HG02981 (cell line): Measurements from ENCODE around the gene C5orf63.
A peak's percentile ranks its signal among the peaks of the same experiment; 100 is the strongest.
"Not testable (repeated sequence)": the region's sequence is repeated elsewhere in the genome, so short reads cannot be mapped to it uniquely, and the experiment has no call there.

Experiments
- ATAC-seq: cut with Tn5 transposase; IDR thresholded peaks from one replicate; pipeline ENCODE4 v1.9.1; 2021; ENCODE audit warnings: mild to moderate bottlenecking, moderate library complexity; ENCODE audit not compliant: unreplicated experiment

C5orf63 gene

DNA sequence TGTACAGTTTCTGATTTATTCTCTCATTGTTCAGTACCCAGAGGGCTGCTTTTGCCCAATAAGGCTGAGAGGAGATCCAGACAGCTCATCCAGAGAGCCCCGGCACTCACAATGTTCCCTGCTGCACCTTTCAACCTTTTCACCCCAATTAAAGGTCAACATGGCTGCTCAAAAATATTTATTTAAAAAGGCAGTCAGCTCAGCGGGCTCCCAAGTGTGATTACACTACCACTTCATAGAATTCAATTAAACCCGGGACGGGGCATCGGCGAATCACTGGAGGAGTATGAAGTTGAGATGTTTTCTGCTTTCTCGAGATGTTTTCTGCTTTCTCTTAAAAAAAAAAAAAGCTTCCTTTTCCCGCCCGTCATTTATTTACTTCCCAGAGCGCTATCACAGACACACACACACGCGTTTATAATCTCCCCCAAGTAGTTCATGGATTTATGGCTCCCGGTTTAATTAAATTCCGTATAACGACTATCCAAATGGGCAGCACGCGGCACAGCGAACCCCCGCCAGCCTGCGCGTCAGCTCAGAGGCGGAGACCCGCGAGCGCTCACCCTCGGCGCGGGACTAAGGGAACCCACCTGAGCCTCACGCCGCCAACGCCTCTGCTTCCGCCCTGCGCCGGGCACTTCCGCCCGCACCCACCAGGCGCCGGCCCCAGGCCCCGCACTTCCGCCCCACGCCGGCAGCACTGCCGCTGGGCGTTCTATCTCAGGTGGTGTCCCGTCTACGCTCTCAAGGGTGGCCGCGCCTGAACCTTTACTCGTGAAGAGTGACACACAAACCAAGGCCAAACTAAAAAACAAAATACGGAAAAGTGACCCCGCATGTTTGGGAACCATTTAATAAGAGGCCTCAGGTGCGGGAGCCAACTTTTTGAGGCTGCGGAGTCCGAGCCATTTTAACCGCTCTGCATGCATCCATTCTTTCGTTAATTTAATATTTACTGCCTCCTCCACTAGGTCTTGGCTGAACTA lies at the start of gene C5orf63:
Gene C5orf63, minus strand, starts transcription at position 642 of the 986 bp plus-strand sequence. CDS start 14,507 bp downstream, outside the sequence.
- ATAC-seq, result peak; percentile 99

DNA sequence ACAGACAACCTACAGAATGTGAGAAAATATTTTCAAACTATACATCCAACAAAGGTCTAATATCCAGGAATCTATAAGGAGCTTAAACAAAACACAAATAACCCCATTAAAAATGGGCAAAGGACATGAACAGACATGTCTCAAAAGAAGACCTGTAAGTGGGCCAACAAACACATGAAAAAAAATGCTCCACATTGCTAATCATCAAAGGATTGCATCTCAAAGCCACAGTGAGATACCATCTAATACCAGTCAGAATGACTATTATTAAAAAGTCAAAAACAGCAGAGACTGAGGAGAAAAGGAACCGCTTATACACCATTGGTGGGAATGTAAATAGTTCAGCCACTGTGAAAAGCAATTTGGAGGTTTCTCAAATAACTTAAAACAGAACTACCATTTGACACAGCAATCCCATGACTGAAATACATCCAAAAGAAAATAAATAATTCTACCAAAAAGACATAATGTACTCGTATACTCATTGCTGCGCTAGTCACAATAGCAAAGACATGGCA lies 39.1 kb upstream of the C5orf63 start:
- no peak for ATAC-seq

DNA sequence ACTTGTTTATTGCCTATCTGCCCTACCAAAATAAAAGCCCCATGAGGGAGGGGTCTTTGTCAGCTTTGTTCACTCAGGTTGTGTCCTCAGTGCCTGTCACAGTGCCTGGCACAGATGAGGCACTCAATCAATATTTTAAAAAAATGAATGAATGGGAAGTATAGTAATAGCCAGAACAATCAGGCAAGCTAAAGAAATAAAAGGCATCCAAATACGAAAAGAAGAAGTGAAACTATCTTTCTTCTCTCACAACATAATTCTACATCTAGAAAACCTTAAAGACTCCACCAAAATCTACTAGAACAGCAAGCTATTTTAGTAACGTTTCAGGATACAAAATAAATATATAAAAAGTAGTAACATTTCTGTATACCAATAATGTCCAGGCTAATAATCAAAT lies 37.8 kb upstream of the C5orf63 start:
- no peak for ATAC-seq

DNA sequence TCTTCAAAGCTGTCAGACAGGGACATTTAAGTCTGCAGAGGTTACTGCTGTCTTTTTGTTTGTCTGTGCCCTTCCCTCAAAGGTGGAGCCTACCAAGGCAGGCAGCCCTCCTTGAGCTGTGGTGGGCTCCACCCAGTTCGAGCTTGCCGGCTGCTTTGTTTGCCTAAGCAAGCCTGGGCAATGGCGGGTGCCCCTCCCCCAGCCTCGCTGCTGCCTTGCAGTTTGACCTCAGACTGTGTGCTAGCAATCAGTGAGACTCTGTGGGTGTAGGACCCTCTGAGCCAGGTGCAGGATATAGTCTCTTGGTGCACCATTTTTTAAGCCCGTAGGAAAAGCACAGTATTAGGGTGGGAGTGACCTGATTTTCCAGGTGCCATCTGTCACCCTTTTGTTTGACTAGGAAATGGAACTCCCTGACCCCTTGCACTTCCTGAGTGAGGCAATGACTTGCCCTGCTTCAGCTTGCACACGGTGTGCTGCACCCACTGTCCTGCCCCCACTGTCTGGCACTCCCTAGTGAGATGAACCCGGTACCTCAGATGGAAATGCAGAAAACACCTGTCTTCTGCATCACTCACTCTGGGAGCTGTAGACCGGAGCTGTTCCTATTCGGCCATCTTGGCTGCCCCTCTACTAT lies 35.4 kb upstream of the C5orf63 start:
- not testable (repeated sequence) for ATAC-seq

DNA sequence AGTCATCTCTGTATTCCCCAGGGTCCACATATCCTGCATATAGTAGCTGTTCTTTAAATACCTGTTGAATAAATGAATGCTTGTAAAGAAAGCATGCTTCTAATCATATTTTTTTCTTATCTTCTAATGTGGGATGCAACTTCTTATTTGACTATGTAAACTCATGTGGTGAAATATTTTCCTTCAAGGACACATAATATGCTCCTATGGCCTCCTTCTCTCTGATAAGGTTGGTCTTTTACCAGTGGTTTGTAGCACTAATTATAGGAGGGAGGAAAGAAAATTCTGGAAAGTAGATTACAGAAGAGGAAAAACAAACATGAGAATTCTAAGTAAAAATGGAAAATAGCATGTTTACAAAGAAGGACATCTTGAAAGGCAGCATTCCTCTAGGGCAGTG lies 28.6 kb upstream of the C5orf63 start:
- no peak for ATAC-seq

DNA sequence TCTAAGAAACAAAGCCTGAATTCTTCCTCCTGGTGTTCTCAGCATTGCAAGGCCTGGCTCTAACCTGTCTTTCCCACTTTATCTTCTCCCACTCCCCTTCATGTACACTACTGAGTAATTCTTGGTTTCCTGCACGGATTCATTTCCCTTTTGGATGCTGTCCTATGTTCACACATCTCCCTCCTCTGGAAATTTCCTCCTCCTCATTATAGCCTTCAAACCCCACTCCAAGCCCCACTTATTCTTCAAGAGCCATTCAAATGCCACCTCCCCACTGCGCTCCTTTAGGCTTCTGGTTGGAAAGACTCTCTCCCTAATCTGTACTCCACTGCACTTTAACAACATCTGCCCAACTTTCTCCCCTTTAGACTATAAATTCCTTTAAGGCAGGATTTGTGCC lies 28.2 kb upstream of the C5orf63 start:
- ATAC-seq, result no peak

DNA sequence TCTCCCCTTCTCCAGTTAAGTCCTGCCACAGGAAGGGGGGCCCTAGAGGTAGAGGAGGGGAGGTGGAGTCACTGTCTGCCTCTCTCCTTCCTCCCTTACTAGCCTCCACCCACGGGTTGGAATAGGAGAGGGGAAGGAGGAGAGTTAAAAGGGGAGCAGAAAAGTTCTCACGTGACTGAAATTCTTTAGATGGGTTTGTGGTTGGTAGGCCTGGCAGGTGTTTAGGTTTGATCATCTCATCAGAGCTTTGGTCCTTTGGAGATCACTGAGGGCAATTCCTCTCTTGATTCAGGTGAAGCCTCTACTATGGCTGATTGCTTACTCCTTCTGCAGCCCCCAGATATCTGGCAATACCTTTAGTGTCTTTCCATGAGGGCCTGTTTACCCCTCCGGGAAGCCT lies 24.9 kb upstream of the C5orf63 start:
- no peak for ATAC-seq

DNA sequence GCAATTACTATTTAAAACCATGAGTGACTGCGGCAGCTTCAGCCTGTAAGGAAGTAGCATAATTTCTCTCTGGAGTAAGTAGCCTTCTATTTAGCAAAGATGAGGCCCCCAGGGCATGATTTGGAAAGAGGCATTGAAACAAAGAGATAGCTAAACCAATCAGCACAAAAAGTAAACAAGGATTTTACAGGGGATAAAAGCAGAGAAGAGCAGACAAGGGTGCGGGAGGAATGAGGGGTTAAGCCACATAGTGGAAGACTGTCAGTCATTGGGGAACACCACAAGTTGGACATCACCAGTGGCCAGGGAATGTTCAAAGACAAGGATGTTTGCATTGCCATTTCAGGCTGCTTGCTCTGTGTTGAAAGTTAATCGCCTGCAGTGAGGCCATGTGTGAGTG lies 24.0 kb upstream of the C5orf63 start:
- ATAC-seq, result no peak

DNA sequence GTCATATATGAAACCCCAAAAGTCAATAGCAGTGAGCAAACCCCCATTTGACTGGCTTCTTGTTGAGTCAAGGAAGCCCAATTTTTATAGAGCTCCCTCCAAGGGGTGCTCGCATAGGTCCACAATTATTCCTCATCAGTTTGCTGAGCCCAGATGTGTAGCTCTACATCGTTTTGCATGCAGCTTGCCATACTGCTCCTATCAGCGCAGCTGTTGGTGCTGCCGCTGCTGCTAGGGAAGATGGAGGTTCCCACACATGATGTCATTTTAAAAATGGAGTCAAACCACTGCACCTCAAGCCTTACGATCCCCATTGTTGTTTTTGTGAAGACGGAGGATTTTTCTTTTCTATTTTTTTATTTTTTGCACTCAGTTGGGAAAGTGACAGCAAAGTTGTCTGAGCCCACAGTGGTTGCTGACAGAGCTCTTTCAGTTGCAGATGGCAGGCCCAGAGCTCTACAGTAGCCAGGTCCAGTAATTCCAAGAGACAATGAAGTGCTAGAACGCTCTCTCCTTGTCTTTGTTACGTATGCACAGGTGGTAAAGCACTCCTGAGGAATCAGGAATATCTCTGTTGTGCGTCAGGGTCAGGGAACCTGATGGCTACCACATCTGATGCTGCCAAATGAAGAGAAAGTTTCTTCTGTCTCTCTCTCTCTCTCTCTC lies 23.2 kb upstream of the C5orf63 start:
- ATAC-seq, result no peak

DNA sequence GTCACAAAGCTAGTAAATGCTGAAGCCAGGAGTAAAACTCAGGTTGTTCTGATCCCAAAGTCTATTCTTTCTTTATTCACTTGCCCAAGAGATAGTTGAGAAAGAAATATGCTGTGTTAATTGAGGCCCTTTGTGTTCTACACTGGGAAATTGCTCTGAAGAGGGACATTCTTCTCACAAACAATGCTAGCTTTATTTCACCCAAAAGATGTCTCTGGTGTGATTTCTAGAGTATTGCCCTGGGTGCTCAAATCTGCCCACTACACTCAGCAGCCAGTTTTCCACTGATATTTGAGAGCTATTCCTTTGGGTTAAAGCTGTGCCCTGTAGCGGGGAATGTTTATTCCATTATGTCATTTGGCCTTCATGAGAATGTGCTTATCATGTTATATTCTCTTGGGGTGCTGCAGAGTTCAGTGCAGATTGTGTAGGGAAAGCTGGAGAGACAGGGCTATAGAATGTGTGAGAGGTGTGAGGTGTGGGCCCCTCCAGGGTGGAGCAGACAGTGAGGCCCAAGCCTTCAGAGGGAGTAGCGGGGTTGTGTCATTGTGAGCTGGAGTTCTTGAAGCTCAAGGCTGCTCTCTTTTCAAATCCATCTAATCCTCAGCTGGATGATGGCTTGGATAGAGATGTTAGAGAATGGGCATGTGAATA lies 21.0 kb upstream of the C5orf63 start:
- ATAC-seq, result no peak

DNA sequence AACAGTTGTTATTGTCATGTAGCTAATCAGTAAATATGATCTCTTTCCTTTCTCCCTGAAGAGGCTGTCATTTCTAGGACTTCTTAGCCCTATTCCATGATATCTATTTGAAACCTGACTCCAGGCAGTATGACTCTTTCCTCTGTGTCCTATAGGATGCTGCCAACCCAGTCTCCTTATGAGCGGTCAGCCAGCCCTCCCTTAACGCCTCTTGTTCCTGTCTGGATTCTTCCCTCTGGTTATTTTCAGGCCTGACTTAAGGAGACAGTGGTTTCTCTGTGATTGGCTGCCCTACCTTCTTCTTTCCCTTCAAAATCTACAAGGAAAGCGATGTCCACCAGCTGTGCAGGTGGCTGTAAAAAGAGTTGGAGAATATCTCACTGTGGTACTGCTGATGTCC lies 19.4 kb upstream of the C5orf63 start:
- no peak for ATAC-seq

DNA sequence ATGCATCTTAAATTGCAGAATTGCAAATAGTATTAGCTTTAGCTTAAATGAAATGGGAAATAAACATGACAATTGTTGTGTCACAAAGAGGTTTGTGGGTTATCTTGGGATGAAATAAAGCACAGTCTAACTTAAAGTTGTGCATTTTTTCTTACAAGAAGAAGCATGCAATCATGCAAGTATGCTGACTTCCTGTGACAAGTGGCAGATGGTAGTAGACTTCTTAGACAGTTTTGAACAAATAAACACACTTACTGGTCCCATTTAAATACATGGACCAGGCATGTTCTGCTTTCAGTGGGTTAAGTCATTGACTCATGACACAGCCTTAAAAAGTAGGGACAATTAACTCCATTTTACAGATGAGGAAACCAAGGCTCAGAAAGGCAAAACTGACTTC lies 15.9 kb upstream of the C5orf63 start:
- no peak for ATAC-seq

DNA sequence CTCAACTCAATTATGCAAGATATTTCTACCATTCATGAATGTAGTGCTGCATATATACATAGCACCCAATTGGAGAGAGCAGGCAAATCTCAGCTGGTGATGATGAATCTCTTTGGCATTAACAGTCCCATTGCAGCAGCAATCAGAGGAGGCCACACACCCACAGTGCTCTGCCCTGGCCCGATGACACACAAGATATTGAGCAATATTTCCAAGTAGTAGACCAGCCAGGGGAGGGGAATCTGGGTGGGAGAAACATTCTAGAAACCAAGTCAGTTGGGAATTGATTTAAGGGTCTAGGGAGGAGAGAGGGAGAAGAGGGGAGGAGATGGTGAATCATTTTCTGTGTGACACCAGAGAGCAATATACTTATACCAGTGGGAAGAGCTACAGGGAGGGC lies 14.9 kb upstream of the C5orf63 start:
- ATAC-seq, result no peak

DNA sequence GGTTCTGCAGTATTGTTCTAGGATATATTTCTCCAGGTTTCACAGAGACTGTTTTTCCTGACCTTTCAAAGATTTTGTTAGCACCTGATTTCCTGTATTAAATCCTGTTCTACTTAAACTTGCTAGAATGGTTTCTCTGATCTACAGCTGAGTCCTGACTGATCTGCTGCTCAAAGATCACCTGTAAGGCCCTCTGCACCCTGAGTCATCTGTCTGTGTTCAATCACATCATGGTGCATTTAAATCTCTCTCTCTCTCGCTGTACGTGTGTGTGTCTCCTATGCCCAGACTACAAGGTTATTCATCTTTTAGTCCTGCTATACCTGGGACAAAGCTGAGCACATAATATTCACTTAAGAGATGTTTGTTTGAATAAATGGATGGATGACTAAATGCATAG lies 13.3 kb upstream of the C5orf63 start:
- ATAC-seq, result no peak

DNA sequence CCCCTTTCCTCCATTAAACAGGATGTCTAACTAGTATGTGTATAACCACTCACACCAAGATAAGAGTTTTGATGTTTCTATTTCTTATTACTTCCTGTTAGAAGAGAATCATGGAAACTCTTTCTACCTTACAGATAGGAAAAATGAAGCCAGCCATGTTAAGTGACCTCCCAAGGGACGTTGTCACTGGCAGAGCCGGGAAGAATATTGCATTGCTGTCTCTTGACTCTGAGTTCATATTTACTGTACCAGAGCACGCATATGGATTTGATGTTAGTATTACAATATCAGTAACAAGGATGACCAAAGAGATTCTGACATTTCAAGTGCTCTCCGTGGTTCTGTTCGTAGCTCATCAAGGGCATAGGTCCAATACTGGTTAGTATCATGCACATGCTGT lies 12.5 kb upstream of the C5orf63 start:
- ATAC-seq, result no peak

DNA sequence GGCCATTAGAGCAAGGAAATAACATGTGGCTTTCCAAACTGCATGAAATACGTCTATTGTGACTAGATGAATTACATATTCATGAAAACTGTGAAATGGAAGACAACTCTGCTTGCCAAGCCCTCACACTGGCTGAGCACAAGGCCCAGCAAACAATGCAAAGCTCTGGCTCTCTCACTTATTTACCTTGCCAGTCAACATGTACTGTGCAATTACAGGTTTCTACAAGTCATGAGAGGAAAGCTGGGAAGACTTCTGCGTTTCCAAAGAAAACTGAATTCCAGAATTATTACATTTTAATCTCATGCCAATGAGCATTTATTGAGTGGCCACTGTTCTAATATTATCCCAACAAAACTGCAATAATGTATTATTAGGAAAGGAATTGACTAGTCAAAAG lies 12.1 kb upstream of the C5orf63 start:
- ATAC-seq, result no peak

DNA sequence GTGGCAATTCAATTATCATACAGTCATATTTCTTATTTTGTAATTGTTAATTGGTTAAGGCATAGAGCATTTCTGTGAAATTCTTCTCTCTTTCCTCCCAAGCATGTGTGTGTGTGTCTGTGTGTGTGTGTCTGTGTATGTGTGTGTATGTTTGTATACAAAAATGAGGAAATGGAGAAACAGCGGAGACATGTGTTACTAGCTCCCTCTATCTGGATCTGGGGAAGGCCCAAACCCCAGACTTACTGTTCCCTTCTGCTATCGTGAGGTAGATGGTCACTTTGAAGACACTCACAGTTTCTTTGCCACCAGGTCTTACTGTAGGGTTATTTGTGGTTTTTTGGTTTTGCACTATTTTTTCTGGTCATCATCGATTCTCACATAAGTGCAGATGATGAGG lies 11.4 kb upstream of the C5orf63 start:
- ATAC-seq, result no peak

DNA sequence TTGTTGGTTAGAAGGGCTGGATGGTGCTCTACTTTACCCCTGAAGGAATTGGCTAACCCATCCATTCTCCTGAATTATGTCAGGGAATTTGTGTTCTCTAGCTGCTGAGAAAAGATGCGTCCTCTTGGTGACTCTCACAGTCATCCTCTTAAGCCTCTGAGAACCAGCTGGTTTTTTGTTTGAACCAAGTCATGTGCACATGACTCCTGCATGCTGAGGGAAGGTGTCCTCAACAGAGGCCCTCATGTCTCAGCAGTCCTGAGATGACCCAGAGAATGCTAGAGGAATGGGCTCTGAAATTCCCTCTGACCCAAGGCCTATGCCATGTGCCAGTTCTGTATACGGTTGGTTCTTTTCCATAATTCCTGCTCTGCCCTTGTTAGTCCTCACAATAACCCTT lies 10.4 kb upstream of the C5orf63 start:
- ATAC-seq, result no peak

DNA sequence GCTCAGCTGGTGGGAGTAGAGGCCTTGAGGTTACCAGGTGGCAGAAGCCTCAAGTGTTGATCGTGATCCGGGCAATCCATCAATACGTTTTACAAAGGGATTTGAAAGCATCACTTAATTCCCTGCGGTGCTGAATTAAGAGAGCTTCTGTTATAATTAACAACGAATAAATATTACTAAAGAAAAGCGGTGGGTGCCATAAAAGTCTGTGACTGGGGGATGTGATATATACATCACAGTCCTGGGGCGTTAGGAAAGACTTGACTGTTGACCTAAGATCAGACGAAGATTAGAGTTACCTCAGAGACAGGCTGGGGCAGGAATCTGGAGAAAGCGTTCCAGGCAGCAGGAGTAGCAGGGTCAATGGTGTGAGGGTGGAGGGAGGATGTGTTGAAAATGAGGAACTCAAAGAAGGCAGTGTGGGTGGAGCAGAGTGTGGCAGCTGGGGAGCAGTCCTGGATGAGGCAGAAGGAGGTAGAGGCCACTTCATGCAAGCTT lies 6.7 kb upstream of the C5orf63 start:
- no peak for ATAC-seq

DNA sequence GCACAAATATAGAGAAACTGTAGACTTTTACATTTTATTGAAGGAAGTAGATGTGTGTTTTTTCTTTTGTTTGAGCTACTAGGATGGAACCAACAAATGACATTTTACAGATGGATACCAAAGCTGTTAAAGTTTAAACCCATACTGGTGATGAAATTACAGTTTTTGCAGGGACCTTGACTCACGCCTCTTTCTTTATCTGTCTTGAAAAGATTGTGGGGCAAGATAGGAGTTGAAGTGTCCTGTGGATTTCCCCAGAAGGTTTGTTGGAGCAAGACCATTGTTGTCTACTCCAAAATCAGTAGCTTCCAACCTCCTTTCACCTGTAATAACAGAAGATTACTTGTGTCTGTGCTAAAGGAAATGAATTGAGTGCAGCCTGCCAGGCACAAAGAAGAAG lies 4.1 kb upstream of the C5orf63 start:
- no peak for ATAC-seq
